HG03045 (cell line): ENCODE measurements around the gene TBC1D9B.
"Not testable (repeated sequence)": the region's sequence is repeated elsewhere in the genome, so short reads cannot be mapped to it uniquely, and the experiment has no call there.

Experiments
- ATAC-seq: cut with Tn5 transposase; IDR thresholded peaks from one replicate; pipeline ENCODE4 v1.9.1; 2021; ENCODE audit warnings: mild to moderate bottlenecking, moderate library complexity; ENCODE audit not compliant: unreplicated experiment

Gene TBC1D9B

DNA sequence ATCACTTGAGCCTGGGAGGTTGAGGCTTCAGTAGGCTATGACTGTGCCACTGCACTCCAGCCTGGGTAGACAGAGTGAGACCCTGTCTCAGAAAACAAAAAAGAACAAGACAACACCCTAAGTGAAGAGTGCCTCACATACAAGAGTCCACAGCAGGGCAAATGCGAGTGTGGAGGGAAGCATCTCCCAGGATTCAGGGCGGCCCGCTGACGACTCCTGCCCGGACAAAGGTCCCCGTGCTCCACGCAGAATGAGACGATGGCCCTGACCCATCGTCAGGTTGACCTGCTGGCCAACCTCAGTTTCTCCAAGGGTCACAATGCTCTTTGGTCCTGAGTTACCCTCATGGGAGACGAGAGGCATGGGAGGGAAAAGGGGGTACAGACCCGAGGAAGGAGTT lies 67.4 kb downstream of the TBC1D9B start:
- ATAC-seq: no peak

DNA sequence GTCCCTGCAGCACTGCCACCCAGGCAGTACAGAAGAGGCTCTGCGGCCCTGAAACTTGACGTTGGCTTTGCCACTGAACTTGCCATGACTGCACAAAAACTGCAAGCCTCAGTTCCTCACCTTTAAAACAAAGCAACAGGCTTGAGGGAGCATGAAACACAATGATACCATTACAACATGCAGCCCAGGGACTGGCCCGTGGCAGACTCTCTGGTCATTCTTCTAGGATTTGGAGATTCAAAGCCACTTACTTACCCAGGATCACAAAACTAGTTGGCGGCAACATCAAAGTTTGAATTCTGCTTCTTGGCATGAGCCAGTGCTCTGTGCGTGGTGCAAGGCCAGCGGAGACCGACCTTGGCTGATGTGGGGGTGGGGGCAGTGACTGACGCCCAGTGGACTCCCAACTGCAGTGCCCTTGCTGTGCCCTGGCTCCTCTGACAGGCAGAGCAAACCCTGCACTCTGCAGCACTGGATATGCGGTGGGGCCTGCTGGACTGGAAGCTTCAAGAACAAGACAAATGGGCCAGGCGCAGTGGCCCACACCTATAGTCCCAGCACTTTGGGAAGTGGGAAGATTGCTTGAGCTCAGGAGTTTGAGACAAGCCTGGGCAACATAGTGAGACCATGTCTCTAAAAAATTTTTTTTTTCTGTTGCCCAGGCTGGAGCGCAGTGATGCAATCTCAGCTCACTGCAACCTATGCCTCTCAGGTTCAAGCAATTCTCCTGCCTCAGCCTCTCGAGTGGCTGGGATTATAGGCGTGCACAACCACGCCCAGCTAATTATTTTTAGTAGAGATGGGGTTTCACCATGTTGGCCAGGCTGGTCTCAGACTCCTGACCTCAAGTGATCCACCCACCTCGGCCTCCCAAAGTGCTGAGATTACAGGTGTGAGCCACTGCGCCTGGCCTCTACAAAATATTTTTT lies 68.1 kb downstream of the TBC1D9B start:
- ATAC-seq: no peak

DNA sequence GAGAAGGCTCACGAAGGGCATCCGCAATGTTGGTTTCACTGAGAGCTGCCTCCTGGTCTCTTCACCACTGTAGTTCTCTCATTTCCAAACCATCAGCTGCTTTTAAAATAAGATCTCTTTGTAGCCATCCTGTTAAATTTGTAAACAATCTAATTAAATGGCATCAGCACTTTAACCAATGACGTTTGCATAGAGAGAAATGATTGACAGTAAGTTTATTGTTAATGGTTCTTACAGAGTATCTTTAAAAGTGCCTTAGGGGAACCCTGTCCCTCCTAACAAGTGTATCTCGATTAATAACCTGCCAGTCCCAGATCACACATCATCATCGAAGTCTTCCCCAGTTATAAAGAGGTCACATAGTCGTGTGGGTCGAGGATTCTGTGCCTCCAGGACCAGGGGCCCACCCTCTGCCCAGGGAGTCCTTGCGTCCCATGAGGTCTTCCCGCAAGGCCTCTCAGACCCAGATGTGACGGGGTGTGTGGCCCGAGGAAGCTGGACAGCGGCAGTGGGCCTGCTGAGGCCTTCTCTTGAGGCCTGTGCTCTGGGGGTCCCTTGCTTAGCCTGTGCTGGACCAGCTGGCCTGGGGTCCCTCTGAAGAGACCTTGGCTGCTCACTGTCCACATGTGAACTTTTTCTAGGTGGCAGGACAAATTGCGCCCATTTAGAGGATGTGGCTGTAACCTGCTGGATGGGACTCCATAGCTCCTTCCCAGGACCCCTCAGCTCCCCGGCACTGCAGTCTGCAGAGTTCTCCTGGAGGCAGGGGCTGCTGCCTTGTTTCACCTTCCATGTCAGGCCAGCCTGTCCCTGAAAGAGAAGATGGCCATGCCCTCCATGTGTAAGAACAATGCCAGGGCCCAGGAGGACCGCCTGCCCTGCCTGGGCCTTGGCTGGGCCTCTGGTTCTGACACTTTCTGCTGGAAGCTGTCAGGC lies 70.4 kb downstream of the TBC1D9B start:
- no peak for ATAC-seq

- ATAC-seq: no peak
Measured at GRCh38 chr5:179836225-179837019, 71.3 kb downstream of the TBC1D9B start.

- not testable (repeated sequence) for ATAC-seq
Measured at GRCh38 chr5:179834871-179835270, 72.8 kb downstream of the TBC1D9B start.

DNA sequence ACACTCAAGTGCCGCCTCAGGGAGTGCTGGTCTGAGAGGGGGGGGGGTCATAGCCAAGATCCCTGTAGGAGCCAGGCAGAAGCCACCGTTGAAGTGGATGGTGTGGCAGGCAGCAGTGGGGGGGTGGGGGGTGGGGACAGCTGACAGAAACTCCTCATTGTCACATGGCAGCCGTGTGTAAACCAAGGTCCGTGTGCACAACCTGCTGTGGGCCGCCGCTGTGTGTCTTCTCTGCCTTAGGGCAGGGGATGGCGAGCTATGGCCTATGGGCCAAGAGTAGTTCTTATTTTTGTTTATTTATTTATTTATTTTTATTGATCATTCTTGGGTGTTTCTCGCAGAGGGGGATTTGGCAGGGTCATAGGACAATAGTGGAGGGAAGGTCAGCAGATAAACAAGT lies 73.6 kb downstream of the TBC1D9B start:
- ATAC-seq: no peak

DNA sequence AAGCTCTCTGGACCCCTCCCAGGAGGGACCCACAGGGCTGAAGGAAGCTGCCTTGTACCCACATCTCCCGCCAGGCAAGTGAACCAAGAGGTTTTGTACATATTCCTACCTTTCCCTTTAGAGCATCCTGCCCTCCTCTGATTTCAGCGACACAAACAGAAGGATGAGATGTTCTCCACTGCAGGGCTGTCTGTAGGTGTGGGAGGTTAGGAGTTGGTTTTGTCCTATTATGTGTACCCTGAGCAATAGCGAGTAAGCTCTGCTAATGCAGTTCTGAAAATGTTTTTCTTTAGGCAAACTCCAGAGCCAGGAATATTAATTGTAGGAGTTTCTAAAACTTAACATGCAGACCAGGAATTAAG lies 74.0 kb downstream of the TBC1D9B start:
- no peak for ATAC-seq

GRCh38 chr5:179833056-179833708 lies 74.5 kb downstream of the TBC1D9B start:
- ATAC-seq: no peak

DNA sequence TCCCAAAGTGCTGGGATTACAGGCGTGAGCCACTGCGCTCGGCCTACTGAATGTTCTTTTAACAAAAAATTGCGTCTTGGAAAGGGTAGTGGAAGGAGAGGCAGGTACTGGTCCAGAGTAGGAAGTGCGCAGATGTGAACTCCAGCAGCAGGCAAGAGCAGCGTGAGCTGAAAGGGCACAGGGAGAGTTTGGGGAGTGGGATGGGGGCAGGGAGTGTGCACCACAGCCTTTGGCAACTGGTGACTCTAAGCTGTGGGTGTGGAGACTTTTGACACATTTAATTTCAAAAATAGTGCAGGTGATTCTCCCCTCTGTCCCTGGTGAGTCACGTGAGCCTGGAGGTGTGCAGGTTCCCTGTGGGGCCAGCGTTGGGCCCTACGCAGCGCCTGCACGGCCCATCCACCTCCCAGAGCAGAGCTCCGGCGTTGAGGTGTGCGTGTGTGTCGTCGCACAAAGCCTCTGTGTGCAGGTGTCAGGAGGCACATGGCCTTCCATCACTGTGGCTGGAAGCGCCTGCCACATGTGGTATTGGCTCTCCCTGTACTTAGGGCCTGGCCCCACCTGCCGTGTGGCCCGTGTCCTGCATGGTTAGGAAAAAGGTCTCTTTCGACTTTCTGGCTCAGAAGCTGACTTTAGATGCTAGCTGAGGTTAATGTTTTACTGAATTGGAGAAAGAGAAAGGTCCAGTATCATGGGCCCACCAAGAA lies 75.5 kb downstream of the TBC1D9B start:
- no peak for ATAC-seq

DNA sequence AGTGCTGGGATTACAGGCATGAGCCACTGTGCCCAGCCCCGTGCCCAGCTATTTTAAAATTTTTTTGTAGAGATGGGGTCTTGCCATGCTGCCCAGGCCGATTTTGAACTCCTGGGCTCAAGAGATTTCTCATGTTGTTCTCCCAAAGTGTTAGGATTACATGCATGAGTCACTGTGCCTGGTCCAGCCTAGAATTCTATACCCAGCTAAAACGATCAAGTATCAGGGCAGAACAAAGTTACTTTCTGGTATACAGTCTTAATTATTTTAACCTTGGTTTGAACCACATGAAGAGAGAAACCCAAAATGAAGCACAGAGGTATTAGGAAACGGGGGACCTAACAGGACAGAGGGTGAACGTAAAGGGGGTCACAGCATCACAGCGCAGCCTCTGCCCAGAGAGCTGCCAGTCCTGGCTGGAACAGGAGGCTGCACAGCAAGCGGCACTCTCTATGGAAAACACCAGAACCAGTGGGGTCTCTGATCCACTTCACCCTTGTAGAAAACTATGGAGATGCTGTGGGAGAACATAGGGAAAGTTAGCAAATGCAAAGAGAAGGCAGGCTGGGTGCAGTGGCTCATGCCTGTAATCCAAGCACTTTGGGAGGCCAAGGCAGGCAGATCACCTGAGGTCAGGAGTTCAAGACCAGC lies 76.8 kb downstream of the TBC1D9B start:
- ATAC-seq: no peak

- ATAC-seq: no peak
Measured at GRCh38 chr5:179829732-179830435, 77.8 kb downstream of the TBC1D9B start.

- no peak for ATAC-seq
Measured at GRCh38 chr5:179828756-179829421, 78.8 kb downstream of the TBC1D9B start.

DNA sequence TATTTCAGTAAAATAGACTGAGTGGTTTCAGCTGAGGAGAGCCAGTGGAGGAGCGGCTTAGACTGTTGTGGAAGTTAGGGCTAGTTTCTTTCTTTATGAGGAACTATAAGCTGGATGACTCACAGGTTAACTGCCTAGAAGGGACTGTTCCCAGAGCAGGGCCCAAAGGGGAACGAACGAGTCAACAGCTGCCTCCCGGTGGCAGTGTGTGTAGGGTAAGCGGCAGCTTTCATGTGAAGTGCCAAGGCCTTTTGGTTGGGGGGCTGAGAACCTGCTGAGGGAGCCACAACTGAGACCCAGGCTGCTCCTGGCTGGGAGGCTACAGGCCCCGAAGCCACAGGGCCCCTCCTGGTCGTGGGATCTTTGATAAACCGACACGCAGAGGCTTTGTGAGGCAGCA lies 80.0 kb downstream of the TBC1D9B start:
- no peak for ATAC-seq

DNA sequence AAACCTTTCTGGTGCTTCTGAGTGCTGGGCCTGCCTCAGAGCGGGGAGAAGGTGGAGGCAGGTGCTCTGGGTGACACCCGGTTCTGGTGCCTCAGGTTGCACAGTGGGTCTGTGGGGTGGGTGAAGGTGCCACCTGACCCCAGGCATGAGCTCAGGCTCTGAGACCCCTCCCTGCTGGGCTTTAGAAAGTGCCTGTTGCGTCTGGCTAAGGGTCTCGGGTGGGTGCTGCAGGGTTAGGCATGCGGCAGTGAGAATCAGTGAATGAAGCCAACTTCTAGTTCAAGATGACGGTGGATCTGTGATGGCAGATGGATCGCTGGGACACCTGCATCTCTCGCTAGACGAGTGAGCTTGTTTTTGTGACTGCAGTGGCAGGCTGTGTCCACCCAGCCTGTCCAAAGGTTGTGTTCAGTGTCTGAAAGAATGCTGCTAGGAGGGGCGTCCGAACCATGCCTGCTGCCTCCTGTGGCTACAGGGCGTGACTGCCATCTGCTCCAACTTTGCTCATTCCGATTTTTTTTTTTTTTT lies 82.0 kb downstream of the TBC1D9B start:
- no peak for ATAC-seq

- ATAC-seq: no peak
Measured at GRCh38 chr5:179824745-179825112, 83.0 kb downstream of the TBC1D9B start.

- no peak for ATAC-seq
Measured at GRCh38 chr5:179823937-179824744, 83.6 kb downstream of the TBC1D9B start.

DNA sequence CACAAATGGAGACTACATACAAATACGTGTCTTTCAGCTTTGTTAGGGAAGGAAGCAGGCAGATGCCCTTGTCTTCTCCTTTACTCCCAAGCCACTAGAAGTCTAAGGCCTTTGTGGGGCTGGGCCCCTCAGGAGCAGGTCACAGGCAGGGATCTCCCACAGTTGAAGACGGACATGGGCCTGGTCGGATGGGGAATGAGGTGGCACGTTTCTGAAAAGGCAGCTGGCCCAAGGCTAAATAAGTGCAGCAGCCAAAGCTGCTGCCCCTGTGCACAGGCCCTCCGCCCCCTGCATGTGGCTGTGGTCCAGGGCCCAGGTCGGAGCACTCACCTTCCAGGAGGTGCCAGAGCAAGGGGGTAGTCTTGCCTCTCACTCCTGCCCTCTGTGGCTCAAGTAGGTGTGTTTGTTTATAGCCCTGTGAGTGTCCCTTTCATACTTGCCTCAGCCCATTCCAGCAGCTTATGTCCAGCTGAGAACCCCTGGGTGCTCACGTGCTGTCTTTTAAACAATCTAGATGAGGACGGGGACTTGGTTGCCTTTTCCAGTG lies 85.2 kb downstream of the TBC1D9B start:
- ATAC-seq: no peak
